HK-2 (cell line): ENCODE data around the gene APBB1IP.
"Not testable (repeated sequence)": the region's sequence is repeated elsewhere in the genome, so short reads cannot be mapped to it uniquely, and the experiment has no call there.

Source experiments
- DNase-seq: peaks from one replicate; pipeline ENCODE4 v3.0.0-alpha.2; 2018; ENCODE audit not compliant: unreplicated experiment

APBB1IP gene

GRCh38 chr10:26556748-26557640 is 118.9 kb downstream of the APBB1IP start:
- peak; percentile 11 for DNase-seq

GRCh38 chr10:26557641-26558014 is 119.5 kb downstream of the APBB1IP start:
- no peak for DNase-seq

DNA sequence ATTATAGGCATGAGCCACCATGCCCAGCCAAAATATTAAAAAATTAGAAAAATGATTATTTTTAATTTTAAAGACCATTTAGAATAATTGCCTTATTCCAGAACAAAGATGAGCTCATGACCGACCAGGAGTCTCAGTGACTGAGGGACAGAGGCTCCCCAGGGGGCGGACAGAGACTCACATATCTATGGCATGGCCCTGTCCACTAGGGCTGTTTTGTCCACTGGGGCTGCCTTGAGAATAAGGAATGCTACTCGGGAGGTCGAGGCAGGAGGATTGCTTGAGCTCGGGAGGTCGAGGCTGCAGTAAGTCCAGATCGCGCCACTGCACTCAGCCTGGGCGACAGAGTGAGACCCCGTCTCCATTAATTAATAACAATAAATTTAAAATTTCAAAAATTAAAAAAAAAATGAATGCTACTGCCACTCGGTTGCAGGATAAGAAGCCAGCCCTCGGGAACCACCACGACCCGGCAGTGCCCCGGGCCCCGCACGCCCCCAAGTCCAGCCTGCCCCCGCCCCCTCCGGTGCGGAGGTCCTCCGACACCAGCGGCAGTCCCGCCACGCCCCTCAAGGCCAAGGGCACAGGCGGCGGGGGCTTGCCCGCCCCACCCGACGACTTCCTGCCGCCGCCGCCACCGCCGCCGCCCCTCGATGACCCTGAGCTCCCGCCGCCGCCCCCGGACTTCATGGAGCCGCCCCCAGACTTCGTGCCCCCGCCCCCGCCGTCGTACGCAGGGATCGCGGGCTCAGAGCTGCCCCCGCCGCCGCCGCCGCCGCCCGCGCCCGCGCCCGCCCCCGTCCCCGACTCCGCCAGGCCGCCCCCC is 128.6 kb downstream of the APBB1IP start:
- no peak for DNase-seq

GRCh38 chr10:26567351-26567721 is 129.2 kb downstream of the APBB1IP start:
- DNase-seq = no peak

GRCh38 chr10:26571655-26572054 is 133.5 kb downstream of the APBB1IP start:
- no peak for DNase-seq

DNA sequence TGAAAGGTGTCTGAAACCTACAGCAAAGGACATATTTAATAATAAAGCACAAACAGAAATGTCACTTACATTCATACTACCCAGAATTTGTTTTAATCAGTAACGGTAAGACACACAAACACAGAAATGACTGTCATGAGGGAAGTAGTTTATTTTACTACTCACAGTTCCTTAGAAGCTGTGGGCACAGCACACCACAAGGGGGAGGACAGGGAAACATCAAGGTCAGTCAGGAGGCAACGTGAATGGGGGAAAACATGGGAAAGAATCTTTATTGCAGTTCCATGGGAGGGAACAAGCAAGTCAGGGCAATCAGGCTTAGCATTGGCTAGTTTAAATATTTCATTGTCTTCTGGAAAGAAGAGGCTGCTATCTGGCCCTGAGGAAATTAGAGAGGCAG is 135.5 kb downstream of the APBB1IP start:
- DNase-seq = no peak

DNA sequence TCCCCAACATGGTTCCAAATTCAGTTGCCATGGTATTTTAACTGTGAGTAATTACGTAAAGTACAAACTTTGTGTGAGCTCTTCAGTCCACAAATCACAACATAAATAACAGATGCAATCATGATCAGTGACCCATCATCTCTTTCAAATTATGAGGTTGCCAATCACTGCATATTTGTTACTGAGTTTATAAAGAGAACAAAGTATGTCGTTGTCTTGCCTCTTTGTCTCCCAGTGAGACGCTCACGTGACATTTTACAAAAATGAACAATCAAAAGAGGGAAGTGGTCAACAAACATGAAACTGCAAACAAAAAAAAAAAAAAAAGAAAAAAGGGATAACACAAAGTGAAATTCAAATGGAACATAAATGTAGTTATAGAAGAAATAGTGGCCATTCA is 136.6 kb downstream of the APBB1IP start:
- no peak for DNase-seq

DNA sequence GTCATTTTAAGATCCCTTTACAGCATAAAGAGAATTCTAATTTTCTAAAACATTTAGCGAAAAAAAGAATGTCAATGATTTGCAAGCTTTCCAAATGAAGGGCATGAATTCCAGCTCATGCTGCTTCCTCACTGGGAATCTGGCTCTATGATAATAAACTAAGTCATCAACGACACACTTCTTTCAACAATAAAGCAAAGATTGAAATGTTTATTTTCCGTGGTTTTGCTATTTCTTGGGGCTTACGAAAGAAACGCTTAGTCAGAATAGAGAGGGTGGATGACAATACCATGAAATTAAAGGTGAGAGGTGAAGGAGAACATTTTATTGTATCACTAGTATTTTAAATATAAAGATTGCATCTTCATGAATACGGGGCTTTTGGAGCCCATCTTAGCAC is 140.2 kb downstream of the APBB1IP start:
- DNase-seq = not testable (repeated sequence)

DNA sequence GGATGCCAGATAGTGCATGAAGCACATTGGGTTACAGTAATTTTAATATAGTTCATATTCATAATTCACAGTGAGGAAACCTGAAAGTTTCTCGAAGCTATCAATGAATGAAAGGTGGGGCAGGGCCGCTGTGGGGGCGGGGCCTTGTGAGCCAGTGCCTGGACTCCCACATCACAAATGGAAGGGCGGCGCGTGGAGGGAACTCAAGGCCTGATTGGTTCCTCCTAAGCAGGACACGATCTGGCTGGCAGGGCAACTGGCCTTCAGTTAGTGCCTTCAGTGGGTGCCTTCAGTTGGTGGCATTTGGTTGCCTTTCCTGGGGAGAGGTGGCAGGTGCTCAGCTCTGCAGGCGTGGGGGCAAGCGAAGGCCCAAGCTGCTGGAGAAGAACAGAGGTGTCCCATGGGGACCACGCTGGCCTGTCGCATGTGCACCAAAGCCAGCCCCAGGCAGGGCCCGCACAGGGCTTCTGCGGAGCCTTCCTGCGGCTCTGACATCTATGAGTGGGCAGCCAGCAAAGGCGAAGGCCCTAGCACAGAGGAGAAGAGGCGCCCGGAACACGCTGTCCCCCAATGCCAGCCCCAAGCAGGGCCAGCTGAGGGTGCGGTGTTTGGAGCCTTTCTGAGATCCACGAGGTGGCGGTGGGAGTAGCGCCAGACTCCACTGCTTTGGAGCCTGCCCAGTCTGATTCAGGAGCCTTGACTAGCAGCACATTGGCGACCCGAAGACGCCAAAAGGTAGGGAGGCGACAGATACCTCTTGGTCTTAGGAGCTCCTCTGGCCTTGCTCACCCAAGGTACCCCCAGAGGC is 141.3 kb downstream of the APBB1IP start:
- no peak for DNase-seq

DNA sequence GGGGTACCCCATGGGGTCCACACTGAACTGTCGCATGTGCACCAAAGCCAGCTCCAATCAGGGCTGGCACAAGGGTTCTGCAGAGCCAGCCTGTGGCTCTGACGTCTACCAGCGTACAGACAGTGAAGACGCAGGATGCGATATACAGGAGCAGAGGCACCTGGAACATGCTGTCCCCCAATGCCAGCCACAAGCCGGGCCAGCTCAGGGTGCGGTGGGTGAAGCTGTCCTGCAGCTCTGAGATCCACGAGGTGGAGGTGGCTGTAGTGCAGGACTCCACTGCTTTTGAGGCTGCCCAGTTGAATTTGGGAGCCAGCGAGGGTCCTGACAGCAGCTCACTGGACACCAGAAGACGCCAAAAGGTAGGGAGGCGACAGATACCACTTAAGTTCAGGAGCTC is 148.1 kb downstream of the APBB1IP start:
- no peak for DNase-seq

DNA sequence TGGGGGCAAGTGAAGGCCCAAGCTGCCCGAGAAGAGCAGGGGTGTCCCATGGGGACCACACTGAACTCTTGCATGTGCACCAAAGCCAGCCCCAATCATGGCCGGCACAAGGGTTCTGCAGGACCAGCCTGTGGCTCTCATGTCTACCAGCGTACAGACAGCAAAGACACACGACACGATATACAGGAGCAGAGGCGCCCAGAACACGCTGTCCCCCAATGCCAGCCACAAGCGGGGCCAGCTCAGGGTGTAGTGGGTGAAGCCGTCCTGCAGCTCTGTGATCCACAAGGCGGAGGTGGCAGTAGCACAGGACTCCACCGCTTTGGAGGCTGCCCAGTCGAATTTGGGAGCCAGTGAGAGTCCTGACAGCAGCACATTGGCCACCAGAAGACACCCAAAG is 150.5 kb downstream of the APBB1IP start:
- no peak for DNase-seq

DNA sequence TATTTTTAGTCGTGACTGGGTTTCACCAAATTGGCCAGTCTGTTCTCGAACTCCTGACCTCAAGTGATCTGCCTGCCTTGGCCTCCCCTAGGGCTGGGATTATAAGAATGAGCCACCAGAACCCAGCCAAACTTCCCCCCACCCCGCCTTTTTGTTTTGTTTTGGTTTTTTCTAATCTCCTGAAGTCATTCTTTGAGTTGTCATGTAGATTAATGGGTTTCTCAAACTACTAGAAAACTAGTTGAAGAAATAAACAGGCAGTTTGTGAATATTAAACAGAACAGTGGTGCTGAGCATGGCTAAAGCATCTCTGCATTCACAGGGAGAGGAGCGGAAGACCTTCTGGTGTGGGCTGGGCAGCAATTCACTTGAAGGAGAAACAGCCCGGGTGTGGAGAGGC is 151.7 kb downstream of the APBB1IP start:
- DNase-seq = not testable (repeated sequence)

DNA sequence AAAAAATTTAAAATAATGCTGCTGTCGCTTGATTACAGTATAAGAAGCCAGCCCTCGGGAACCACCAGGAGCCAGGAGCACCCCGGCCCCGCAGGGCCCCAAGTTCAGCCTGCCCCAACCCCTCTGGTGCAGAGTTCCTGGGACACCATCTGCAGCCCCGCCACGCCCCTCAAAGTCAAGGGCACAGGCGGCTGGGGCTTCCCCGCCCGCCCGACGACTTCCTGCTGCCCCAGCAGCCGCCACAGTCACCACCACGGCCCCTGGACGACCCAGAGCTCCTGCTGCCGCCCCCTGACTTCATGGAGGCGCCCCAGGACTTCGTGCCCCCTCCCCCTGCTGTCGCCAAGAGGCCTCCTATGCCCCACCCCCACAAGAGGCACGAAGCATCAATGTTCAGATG is 155.8 kb downstream of the APBB1IP start:
- no peak for DNase-seq

- DNase-seq = not testable (repeated sequence)
These were observed 165.1 kb downstream of the APBB1IP start for GRCh38 chr10:26603283-26603682.

DNA sequence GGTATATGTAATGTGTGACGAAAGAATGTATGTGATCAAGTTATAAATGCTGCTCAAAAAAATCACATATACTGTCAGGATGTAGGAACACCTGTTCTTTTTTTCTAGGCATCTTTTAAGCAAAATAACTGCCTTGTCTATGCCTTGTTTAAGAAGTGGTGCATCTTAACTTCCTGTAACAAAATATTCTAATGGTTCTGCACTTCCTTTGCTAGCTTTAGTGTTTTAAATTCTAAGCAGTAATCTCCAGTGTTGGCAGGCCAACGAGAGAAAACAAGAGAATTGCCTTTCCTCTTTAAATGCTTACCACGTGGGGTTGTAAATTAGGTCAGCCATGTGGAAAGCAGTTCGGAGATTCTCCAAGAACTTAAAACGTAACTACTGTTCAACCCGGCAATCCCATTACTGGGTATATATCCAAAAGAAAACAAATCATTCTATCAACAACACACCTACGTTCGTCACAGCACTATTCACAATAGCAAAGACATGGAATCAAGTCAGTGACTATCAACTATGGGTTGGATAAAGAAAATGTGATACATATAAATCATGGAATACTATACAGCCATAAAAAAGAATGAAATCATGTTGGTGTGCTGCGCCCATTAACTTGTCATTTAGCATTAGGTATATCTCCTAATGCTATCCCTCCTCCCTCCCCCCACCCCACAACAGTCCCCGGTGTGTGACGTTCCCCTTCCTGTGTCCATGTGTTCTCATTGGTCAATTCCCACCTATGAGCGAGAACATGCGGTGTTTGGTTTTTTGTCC is 166.4 kb downstream of the APBB1IP start:
- not testable (repeated sequence) for DNase-seq

DNA sequence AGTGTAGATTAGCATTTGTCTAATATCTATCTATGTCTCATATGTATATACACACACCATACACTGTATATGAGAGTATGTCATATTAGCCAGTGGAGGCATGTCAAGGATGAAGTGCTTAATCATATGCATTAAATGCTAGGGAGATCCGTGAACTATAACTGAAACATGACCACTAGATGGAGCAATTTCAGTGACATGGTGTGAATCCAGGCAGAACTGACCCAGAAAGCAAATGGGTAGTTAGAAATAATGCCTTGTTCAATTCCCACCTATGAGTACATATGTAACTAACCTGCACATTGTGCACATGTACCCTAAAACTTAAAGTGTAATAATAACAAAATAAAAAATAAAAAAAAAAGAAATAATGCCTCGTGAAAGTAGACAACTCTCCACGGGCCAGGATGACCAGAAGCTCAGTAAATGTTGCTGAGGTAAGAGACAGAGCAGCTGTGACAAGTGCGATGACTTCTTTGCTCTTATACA is 168.3 kb downstream of the APBB1IP start:
- not testable (repeated sequence) for DNase-seq

DNA sequence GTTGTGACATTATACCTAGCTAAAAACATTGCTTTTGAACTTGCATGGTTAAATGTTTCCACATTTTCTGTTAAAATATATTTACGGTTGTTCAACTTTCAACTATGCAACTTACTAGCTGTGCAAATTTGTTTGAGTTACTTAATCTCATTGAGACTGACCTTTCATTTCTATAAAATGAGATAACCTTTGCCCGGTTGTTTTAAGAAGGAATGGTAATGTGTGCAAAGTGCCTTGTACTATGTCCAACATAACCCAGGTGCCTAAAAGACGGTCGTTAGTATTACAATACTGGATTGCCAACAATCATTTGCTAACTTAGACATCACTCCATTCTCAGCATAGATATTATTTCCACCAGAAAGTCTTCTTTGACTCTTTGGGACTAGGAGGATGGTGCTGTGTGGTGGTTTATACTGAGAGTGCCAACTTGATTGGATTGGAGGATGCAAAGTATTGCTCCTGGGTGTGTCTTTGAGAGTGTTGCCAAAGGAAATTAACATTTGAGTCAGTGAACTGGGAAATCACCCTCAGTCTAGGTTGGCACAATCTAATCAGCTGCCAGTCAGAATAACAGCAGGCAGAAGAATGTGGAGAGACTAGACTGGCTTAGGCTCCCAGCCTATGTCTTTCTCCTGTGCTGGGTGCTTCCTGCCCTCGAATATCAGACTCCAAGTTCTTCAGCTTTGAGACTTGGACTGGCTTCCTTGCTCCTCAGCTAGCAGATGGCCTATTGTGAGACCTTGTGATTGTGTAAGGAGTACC is 174.2 kb downstream of the APBB1IP start:
- DNase-seq = no peak
